GM21786 (cell line): ENCODE measurements around the gene HTR3B.
"Not testable (repeated sequence)": the region's sequence is repeated elsewhere in the genome, so short reads cannot be mapped to it uniquely, and the experiment has no call there.

Experiments used
- ATAC-seq: cut with Tn5 transposase; IDR thresholded peaks from one replicate; pipeline ENCODE4 v1.9.1; 2021; ENCODE audit not compliant: unreplicated experiment

Gene HTR3B

DNA sequence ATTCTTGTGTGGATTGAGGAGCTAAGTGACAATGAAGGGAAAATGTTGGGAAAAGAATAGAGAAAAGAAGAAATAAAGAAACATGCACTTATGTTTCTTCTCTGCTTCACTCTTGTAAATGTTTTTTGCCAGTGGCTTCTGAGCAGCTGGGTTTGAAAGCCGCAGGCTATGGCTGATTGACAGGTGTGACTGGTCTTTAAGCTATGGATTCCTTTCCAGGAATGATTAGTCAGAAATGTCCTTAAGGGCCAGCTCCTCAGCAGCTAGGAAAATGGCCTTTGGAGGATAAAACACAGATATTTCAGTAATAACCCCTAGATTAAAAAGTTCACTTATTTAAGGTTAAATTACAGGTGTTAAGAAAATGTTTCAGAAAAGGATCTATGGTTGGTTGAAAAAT lies 22.7 kb upstream of the HTR3B start:
- ATAC-seq: no peak

DNA sequence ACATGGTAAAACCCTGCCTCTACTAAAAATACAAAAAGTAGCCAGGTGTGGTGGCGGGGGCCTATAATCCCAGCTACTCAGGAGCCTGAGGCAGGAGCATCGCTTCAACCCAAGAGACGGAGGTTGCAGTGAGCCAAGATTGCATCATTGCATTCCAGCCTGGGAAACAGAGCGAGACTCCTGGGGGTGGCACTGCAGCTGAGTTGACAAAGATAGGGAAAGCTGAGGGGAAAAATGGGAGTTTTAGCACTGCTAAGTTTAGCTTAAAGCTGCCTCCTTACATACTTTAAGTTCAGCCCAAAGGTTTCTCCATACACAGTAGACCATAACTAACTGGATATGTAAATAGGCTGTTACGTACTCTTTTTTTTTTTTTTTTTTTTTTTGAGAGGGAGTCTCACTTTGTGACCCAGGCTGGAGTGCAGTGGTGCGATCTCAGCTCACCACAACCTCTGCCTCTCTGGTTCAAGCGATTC lies 20.2 kb upstream of the HTR3B start:
- ATAC-seq: no peak

DNA sequence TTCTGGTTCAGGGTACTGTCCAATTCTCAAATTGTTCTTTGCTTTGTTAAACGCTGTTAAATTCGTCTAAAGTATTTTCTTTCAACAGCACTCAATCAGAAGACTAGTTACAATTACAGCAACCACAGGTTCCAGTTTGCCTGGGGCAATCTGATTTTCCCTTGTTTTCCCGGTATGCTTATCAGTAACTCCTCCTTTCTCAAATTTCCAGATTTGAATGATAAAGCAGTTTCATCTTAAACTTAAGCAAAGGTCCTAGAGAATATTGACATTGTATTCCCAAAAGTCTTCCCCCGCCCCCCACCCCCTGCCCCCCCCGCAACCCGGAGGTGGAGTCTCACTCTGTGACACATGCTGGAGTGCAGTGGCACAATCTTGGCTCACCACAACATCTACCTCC lies 18.7 kb upstream of the HTR3B start:
- no peak for ATAC-seq

DNA sequence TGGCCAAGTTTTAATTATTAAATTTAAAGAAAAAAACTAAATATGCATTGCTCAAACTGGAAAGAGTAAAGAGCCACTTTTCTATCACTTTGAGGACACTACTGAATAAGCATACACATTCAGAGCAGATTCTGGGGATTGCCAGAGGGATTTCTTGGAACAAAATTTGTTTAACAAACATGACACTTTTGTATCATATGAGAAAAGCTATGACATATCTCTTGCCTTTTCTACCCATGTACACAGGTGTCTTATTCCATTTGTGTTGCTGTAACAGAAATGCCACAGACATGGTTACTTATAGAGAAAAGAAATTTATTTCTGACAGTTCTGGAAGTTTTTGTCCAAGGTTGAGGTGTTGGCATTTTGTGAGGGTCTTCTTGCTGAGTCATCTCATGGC lies 15.7 kb upstream of the HTR3B start:
- no peak for ATAC-seq

DNA sequence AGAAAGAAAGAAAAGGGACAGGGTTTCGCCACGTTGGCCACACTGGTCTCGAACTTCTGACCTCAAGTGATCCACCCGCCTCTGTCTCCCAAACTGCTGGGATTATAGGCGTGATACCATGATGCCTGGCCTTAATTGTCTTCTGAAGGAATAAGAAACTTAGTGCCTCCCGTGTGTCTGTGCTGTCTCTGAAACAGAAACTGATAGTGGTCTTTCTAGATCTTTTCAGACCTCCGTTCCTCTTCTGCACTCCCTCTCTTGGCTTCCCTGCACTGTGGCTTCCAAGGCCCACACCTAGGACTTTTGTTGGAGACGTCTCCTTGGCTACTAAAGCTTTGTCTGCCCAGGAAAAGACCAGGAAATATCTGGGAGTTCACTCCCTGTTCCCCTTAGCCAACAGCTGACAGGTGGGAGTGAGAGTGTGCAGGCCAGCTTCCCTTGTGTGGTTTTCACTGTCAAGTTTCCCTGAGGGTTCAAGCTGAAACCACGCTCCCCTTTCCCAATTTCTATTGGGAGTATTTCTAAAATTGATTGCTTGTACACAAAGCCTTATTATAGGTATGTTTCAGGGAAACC lies 10.1 kb upstream of the HTR3B start:
- ATAC-seq: peak; percentile 72

DNA sequence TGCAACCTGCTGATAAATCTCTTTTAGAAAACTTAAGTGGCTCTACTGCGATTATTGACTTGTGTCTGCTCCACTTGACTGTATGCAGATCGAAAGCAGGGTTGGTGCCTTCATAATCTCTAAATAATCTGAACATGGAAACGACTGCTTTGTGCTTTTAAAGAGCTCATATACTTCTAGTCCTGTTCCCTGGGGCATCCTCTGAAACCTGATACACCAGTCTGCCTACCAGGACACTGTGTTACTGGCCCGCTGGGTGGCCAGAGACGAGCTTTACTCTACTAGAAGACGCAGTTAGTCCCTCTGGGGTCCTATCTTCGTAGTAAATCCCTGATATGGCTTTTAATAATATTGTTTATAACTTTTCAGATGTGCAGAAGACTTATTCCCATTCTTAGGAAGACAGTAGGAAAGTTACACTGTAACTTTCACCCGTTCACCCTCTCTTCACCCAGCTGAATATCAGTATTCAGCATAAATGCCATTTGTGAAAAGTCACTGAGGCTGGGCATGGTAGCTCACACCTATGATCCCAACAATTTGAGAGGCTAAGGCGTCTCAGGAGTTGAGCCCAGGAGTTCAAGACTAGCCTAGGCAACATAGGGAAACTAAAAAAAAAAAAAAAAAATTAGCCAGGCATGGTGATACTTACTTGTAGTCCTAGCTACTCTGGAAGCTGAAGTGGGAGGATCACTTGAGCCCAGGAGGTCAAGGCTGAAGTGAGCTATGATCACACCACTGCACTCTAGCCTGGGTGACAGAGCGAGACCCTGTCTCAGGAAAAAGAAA lies 9.0 kb upstream of the HTR3B start:
- no peak for ATAC-seq

DNA sequence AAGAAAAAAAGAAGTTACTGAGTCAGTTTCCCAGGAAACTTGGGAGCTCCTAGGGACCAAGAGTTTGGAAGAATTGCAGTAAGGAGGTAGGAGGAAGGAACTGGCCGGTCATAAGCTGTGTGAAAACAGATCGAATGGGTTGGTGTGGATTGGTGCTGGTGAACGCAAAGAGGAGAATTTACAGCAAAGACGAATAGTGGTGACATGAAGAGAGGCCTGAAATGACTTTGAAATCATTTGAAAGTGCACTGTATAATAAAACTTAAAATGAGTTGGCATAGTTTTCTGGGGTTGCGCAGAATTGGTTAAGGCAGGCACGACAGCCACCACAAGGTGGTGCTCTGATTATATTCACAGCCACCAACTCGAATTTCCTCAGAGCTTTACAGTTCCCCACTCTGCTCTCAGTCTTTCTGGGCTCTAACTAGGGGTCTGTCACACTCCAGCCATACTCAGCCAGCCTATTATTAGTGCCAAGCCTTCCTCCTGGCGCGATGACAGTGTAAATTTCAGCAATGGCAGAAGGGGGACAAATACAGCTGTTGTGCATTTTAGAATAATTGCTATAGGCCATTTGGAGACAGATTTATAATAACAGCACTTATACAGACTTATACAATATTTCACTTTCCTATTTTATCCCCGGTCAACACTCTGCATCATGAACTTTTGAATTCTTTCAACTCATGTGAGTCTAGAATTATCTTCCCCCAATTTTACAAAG lies 8.3 kb upstream of the HTR3B start:
- ATAC-seq: peak; percentile 60

DNA sequence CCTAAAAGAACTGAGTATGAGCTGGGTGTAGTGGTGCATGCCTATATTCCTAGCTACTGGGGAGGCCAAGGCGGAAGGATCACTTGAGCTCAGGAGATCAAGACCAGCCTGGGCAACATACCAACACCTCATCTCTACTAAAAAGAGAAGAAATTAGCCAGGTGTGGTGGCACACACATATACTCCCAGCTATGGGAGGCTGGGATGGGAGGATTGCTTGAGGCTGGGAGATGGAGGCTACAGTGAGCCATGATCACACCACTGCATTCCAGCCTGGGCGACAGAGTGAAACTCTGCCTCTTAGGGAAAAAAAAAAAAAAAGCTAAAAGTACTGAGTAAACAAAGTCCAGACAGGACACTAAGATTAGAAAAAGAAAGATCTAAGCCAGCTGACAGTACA lies 3.5 kb upstream of the HTR3B start:
- no peak for ATAC-seq

DNA sequence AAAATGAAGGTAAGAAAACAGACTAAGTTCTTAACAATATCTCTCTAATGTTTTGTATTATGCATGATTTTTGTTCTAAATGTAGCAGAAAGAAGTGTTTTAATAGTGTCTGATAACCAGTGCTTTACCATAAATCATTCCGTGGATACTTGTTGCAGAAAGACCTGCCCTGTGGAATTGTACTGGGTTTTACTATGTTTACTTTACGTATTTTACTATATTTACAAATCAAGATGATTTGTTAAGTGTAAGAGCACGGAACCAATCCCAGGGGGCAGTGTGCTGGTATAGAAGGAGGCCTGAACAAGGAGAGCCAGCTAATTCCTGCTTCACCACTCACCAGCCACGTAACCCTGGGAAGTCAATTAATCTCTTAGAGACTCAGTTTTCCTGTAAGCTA lies 1.4 kb downstream of the HTR3B start:
- no peak for ATAC-seq

DNA sequence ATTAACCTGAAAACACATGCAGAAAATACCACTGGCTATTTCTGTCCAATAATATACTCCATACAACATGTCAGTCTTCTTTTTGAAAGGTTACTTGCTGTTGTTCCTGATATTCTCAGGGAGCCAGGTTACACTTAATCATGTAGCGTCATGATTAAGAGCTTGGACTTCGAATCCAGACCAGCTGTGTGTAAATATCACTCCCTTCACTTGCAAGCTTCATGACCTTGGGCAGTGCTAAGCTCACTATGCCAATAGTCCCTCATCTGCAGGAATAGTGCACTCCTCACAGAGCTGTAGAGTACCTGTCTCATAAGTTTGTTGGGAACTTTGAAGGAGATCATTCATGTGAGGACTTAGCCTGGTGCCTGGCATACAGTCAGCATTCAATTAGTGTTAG lies 1.9 kb downstream of the HTR3B start:
- no peak for ATAC-seq

DNA sequence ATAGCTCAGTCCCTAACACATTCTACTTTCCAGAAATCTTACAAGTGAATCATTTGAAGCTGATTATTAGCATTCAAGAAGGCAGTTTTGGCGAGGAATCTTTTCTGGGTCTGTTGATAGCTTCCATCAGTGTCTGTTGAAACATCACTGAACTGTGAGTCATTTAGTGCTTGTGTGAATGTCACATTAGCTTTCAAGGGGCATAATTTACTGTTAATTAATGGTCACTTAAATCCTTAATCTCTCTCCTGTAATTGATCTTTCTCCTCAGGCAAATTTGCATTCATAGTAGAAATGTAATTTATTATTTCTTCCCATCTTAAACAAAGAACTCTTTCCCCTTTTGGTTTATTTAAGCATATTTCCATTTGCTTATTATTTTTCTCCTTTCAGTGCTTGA lies 2.6 kb downstream of the HTR3B start:
- no peak for ATAC-seq

DNA sequence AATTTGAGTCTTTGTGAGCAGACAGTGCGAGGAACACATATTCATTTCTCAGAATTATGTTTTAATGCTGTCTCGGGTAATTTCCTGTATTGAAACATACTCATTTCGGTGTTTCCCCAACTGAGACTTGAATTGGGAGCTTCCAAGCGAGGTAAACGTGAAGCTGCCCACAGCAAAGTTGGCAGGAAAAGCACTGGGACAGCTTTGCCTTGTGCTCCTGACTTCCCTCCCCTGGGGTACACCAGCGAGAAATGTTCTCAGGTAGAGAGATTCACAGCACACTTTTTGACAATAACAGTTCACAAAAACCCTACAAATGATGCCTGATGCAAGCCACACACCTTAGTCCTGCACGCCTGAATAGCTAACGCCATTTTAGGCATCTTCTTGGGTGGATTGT lies 3.1 kb downstream of the HTR3B start:
- no peak for ATAC-seq

DNA sequence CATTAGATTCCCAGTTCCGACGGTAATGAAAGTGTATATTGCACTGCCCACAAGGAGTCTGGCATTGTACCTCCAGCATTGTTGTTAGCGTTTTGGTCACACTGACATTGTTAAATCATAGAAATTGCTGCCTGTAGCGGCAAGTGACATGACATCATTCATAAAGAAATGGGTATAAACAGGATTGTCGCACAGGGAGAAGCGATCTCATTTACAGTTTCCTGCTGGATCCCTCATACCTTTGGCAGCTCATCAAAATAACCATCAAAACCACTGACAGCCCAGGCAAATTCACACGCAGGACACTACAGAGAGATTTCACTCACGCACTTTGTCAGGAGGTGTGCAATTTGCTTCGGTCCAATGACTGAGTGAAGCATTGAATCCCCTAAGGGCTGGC lies 3.5 kb downstream of the HTR3B start:
- no peak for ATAC-seq

DNA sequence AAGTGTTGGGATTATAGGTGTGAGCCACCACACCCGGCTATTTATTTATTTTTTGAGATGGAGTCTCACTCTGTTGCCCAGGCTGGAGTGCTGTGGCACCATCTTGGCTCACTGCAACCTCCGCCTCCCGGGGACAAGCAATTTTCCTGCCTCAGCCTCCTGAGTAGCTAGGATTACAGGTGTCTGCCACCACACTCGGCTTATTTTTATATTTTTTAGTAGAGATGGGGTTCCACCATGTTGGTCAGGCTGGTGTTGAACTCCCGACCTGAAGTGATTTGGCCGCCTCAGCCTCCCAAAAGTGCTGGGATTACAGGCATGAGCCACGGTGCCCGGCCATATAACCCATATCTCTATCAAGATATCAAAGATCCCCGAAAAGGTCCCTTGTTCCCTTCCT lies 6.9 kb downstream of the HTR3B start:
- ATAC-seq: not testable (repeated sequence)

DNA sequence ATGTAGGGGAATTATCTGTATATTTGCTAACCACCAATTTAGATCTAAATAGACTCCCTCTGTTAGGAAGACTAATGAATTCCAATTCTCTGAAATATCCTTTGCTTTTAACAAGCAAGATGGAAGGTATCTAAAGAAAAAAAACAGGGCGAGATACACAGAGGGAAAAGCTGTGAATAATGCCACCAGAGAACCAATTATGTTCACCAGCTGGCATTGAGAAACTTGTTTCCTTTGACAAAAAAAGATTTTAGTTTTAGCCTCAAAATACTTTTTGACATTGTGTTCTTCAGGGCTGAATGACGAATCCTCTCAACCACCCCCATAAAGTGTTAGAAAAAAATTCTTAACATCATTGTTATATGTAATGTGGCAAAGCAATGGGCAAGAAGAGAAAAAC lies 19.0 kb downstream of the HTR3B start:
- no peak for ATAC-seq

DNA sequence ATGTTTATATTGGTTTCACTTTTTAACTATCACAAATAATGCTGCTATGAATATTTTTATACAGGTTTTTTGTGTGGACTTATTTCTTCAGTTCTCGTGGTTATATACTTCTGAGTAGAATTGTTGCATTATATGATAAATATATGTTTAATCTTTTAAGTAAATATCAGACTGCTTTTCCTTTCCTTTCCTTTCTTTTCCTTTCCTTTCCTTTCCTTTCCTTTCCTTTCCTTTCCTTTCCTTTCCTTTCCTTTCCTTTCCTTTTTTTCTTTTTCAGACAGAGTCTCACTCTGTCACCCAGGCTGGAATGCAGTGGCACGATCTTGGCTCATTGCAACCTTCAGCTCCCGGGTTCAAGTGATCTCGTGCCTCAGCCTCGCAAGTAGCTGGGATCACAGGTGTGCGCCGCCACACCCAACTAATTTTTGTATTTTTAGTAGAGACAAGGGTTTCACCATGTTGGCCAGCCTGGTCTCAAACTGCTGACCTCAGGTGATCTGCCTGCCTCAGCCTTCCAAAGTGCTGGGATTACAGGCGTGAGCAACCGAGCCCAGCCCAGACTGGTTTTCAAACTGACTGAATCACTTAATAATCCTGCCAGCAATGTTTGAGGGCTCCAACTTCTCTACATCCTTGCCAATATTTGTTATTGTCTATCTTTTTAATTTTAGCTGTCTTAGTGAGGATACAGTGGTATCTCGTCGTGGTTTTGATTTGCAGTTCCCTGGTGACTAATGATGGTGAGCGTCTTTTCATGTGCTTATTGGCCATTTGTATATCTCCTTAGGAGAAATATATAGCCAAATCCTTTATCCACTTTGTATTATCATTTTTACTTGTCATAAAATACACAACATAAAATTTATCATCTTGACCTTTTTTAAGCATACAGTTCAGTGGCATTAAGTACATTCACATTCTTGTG lies 21.9 kb downstream of the HTR3B start:
- no peak for ATAC-seq

DNA sequence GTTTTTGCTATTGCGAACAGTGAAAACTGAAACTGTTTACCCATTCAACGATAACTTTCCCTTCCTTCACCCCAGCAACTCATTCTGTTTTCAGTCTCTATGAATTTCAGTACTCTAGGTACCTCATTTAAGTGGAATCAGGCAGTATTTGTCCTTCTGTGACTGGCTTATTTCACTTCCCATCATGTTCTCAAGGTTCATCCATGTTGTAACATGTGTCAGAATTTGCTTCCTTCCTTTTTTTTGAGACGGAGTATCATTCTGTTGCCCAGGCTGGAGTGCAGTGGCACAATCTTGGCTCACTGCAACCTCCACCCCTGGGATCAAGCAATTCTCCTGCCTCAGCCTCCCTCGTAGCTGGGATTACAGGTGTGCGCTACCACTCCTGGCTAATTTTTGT lies 23.7 kb downstream of the HTR3B start:
- no peak for ATAC-seq

DNA sequence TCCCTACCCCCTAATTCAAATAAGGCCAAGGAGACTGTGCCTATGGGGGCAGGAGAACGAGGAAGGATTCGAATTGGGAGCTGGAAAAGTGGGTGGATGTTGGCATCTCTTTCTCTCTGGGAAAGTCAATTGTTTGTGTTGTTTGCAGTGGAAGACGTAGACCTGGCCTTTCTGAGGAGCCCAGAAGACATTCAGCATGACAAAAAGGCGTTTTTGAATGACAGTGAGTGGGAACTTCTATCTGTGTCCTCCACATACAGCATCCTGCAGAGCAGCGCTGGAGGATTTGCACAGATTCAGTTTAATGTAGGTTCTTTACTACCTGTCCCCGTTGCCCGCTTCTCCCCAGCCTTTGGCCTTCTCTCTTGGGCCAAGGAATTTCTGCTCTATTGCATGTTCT lies 28.2 kb downstream of the HTR3B start:
- no peak for ATAC-seq

DNA sequence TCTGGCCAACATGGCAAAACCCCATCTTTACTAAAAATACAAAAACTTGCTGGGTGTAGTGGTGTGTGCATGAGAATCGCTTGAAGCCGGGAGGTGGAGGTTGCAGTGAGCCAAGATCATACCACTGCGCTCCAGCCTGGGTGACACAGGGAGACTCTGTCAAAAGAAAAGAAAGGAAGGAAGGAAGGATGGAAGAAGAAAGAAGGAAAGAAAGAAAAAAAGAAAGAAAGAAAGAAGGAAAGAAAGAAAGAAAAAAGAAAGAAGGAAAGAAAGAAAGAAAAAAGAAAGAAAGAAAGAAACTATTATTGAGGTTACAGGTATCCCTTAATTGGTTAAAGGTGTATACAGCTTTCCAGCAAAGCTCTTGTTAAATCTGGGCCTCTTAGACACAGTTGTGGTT lies 29.6 kb downstream of the HTR3B start:
- ATAC-seq: not testable (repeated sequence)

DNA sequence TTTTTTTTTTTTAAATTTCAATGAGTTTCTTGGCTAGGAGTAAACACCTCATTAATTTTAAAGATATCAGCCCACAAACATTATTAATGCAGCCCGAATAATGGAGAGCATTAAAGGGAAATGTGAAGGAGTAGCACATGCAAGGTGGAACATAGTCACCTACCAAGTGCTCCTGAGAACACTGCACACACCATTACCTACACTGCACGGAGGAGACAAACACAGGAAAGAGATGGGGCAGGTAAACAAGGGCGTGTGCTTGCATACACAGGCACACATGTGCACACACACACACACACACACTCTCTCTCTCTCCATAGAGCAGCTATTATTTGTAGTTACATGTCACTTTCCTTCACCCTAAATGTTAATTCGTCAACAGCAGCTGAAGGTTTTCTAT lies 30.2 kb downstream of the HTR3B start:
- ATAC-seq: no peak

DNA sequence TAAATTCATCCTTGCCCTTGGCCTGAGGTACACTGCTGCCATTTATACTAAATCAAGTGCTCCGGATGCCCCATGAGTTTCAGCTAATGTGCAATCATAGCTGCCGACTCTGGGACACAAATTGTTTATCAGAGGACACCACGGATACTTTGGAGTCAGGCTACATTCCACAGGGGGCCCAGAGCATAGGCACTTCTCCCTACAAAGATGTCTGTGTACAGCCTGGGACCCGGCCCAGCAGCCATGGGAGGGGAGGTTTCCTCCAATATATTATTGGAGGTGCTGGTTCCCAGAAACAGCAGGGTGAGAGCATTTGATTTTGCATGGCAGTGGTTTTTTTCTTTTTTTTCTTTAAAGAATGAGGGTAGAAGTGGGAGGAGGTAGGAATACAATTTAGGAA lies 31.3 kb downstream of the HTR3B start:
- no peak for ATAC-seq
